HG03469 (cell line): ENCODE results near the gene HERC4.
"Not testable (repeated sequence)": the region's sequence is repeated elsewhere in the genome, so short reads cannot be mapped to it uniquely, and the experiment has no call there.

ENCODE experiments used
- ATAC-seq: cut with Tn5 transposase; IDR thresholded peaks from one replicate; pipeline ENCODE4 v1.9.1; 2021; ENCODE audit warnings: mild to moderate bottlenecking, moderate library complexity, moderate number of reproducible peaks; ENCODE audit not compliant: unreplicated experiment

Gene HERC4

GRCh38 chr10:68090586-68090985, 15.5 kb upstream of the HERC4 start:
- ATAC-seq, result no peak

GRCh38 chr10:68088740-68089139, 13.7 kb upstream of the HERC4 start:
- no peak for ATAC-seq

- no peak for ATAC-seq
These were observed 12.8 kb upstream of the HERC4 start for GRCh38 chr10:68087685-68088401.

GRCh38 chr10:68086910-68087684, 12.0 kb upstream of the HERC4 start:
- no peak for ATAC-seq

- ATAC-seq, result no peak
These were observed 10.9 kb upstream of the HERC4 start for GRCh38 chr10:68086011-68086410.

GRCh38 chr10:68084469-68084868, 9.4 kb upstream of the HERC4 start:
- ATAC-seq, result no peak

- no peak for ATAC-seq
These were observed 8.9 kb upstream of the HERC4 start for GRCh38 chr10:68083953-68084352.

GRCh38 chr10:68082872-68083271, 7.8 kb upstream of the HERC4 start:
- no peak for ATAC-seq

GRCh38 chr10:68081916-68082315, 6.8 kb upstream of the HERC4 start:
- ATAC-seq, result no peak

- ATAC-seq, result no peak
These were observed 5.9 kb upstream of the HERC4 start for GRCh38 chr10:68080853-68081431.

GRCh38 chr10:68079434-68079833, 4.4 kb upstream of the HERC4 start:
- ATAC-seq, result no peak

- no peak for ATAC-seq
These were observed 1.9 kb upstream of the HERC4 start for GRCh38 chr10:68077026-68077425.

- ATAC-seq, result not testable (repeated sequence)
These were observed 998 bp upstream of the HERC4 start for GRCh38 chr10:68076081-68076480.

GRCh38 chr10:68075550-68076004, 494 bp upstream of the HERC4 start:
- ATAC-seq, result no peak

- ATAC-seq, result no peak
These were observed 880 bp downstream of the HERC4 start for GRCh38 chr10:68074031-68074774.

- no peak for ATAC-seq
These were observed 1.5 kb downstream of the HERC4 start for GRCh38 chr10:68073631-68074030.

GRCh38 chr10:68067508-68067907, 7.6 kb downstream of the HERC4 start:
- ATAC-seq, result no peak

- no peak for ATAC-seq
These were observed 8.1 kb downstream of the HERC4 start for GRCh38 chr10:68067029-68067428.

GRCh38 chr10:68053553-68053952, 21.5 kb downstream of the HERC4 start:
- no peak for ATAC-seq

- no peak for ATAC-seq
These were observed 22.6 kb downstream of the HERC4 start for GRCh38 chr10:68052463-68052862.
